Psoas muscle (tissue), 8 donors: ENCODE measurements around the gene RANBP9. TPM values are rescaled to one million over a fixed set of nuclear protein-coding genes. Genes with fewer than 3 reads are reported as not detected.

Experiments
- ATAC-seq, 4 donors: fragments of 200-7000 bp; cut with Tn5 transposase; one replicate each; pipeline ENCODE4 v1.9.1; 2020; ENCODE audit warnings: moderate library complexity in 3 of 4, mild to moderate bottlenecking in 2 of 4
- DNase-seq, 2 donors: peaks; one replicate each; pipeline ENCODE4 v3.0.0-alpha.2; 2020
- H3K27ac ChIP-seq: fragments of 200-600 bp; one replicate; pipeline ENCODE4 v1.8.0; 2022
- H3K27me3 ChIP-seq, 3 donors: fragments of 200-600 bp in 1 of 3; one replicate each; pipeline versions ENCODE4 v1.6.1 to v1.8.0; 2013 to 2022; ENCODE audit warnings: low read length in 2 of 3, mild to moderate bottlenecking in 2 of 3, moderate library complexity in 1 of 3; ENCODE audit not compliant: insufficient read depth in 3 of 3
- H3K36me3 ChIP-seq, 2 donors: fragments of 200-600 bp in 1 of 2; one replicate each; pipeline versions ENCODE4 v1.6.1 to v1.8.0; 2013 to 2022; ENCODE audit warnings: low read depth in 1 of 2, mild to moderate bottlenecking in 1 of 2, moderate library complexity in 1 of 2; ENCODE audit not compliant: insufficient read depth in 1 of 2
- H3K4me1 ChIP-seq: fragments of 200-600 bp; one replicate; pipeline ENCODE4 v1.8.0; 2022
- H3K4me3 ChIP-seq: fragments of 200-600 bp; one replicate; pipeline ENCODE4 v1.8.0; 2022; ENCODE audit warnings: mild to moderate bottlenecking
- H3K9me3 ChIP-seq: fragments of 200-600 bp; one replicate; pipeline ENCODE4 v1.8.0; 2022
- CTCF ChIP-seq: fragments of 200-600 bp; IDR thresholded peaks from one replicate; pipeline ENCODE4 v1.8.0; 2022; ENCODE audit warnings: antibody characterized with exemption
- WGBS, 3 donors: extraction: QIAGEN DNeasy Blood & Tissue Kit; methylation state at CpG; one replicate each; pipeline versions ENCODE4 v1.1.6 to v1.1.7; 2013; 5-methylcytosine and 5-hydroxymethylcytosine counted together
- intact Hi-C, 2 donors: fragments of 100-400 bp; cut with DNase I; formaldehyde crosslinking; loops; one replicate each; pipeline versions ENCODE4 v1.11.0 to v1.14.2; 2022
- polyA plus RNA-seq, 3 donors: library from polyadenylated mRNA; stranded (reverse); fragments of 200-250 nt; gene quantifications; one replicate each; pipeline ENCODE4 v1.2.3, GENCODE V29; 2013
- total RNA-seq, 4 donors: library from RNA; stranded (reverse); fragmentation: NEBNext Ultra II Directional in 2 of 4; extraction: Animal tissue kit (Norgen Biotek cat#: 25700) in 2 of 4; gene quantifications; one replicate each; pipeline versions ENCODE4 v1.2.1 to v1.2.4, GENCODE V29; 2021 to 2023
- donor health status: healthy with polysubstance abuse.
- donor health status: DM: no; HTN: no; CAD: no; lungs with moderate emphysema.
- donor health status: Bipolar disorder and iron deficiency.
- donor health status: healthy.
- donor health status: DM: yes; HTN: yes; CAD: no.
- donor health status: DM: no; HTN: no; CAD: no.
- donor health status: DM: no; HTN: no; CAD: no.
- donor health status: DM: yes; HTN: yes; CAD: no.

The RANBP9 gene
- total and polyA plus RNA-seq, 7 donors = 22.3 to 72.6 (median 53.0) TPM

- Histone ChIP-seq H3K36me3 (no peaks in the 10 kb centered on the region), H3K27me3 (no peaks in the 10 kb centered on the region), H3K27ac (peak overlapping the region; percentile 67), H3K4me1 (peaks cover 15% of the 10 kb centered on the region), H3K4me3 (peak overlapping the region; percentile 49), H3K9me3 (no peaks in the 10 kb centered on the region)
- TF ChIP-seq CTCF = no peak
- intact Hi-C loops = no loop called here
- peak; percentile 81 to 90 for DNase-seq
- ATAC-seq = peak; percentile 93 to 99 (median 98)
- WGBS, 3 donors = 18 to 21% (median 19%) methylated on average over 17 of the region's 17 CpGs
These were observed 21.7 kb upstream of the RANBP9 start for GRCh38 chr6:13733178-13733887.

DNA sequence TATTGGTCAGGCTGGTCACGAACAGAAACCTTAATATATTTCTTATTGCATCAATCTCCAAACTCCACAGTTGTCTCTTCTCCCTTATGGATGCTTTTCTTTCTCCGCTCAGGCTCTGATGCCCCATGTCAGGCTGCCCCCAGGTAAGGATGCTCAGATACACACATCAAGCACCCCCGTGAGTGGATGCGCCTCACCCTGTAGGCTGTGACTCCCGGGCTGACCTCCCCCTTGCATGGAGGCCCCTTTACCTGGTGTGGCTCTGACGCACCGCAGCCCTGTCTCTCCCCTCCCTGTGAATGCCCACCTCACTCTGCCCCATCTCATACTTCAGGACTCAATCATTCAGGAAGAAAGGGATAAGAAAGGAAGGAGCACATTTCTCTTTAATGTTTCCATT lies 19.1 kb upstream of the RANBP9 start:
- 89 to 92% (median 89%) methylated on average over 7 of the region's 7 CpGs for WGBS, 3 donors

DNA sequence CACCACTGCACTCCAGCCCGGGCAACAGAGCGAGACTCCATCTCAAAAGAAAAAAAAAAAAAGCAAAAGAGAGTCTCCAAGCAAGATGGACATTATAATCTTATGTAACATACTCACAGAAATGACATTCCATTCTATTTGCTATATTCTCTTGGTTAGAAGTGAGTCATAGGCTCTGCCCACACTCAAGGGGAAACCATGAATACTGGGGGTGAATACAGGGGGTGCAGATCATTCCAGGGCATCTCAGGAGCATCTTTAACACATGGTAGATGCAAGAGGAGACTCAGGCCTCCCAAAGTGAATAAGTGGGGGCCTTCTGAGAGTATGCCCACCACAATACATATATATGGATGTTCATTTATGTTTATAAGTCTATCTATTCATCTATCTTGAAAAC lies 18.3 kb upstream of the RANBP9 start:
- H3K4me3 ChIP-seq = no peak overlapping the region
- no peak for DNase-seq
- no peak for TF ChIP-seq CTCF
- no peak for ATAC-seq
- H3K9me3 ChIP-seq = no peaks in the 10 kb centered on the region
- no peaks in the 10 kb centered on the region for H3K27me3 ChIP-seq
- no peaks in the 10 kb centered on the region for H3K36me3 ChIP-seq
- WGBS, 3 donors = 93 to 97% (median 95%) methylated on average over 2 of the region's 2 CpGs
- intact Hi-C loops = no loop called here
- peaks cover 15% of the 10 kb centered on the region for H3K4me1 ChIP-seq
- H3K27ac ChIP-seq = no peak overlapping the region

More for the DNA sequence above, 19.1 kb upstream of the RANBP9 start:
- no peak for DNase-seq
- intact Hi-C loops = no loop called here
- Histone ChIP-seq H3K27me3 (no peaks in the 10 kb centered on the region), H3K4me3 (no peak overlapping the region), H3K36me3 (no peaks in the 10 kb centered on the region), H3K4me1 (peaks cover 15% of the 10 kb centered on the region), H3K27ac (no peak overlapping the region), H3K9me3 (no peaks in the 10 kb centered on the region)
- no peak for TF ChIP-seq CTCF
- no peak for ATAC-seq

DNA sequence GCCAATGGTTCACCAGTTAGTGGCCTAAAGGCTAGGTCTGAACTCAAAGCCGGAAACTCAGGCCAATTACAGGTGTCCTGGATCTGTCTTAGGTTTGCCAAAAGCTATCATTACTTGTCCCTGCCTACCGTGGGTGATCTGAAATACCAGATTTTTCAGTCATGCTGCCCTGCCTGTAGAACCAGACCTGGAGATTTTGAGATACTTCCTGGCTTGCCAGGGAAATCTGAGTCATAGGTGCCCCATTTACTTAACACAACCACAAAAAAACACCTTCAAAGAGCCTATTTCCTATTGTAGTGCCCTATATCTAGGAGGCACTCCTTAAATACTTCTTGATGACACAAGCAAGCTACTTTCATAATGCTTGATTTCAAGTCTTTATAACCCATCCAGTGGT lies 13.9 kb upstream of the RANBP9 start:
- Histone ChIP-seq H3K4me1 (no peaks in the 10 kb centered on the region), H3K27ac (no peak overlapping the region), H3K27me3 (no peaks in the 10 kb centered on the region), H3K36me3 (no peaks in the 10 kb centered on the region), H3K9me3 (no peaks in the 10 kb centered on the region), H3K4me3 (no peak overlapping the region)
- DNase-seq (no peak), ATAC-seq (no peak)
- WGBS, 3 donors = 77 to 84% (median 81%) methylated on average over 2 of the region's 2 CpGs
- intact Hi-C loops = no loop called here
- no peak for TF ChIP-seq CTCF

DNA sequence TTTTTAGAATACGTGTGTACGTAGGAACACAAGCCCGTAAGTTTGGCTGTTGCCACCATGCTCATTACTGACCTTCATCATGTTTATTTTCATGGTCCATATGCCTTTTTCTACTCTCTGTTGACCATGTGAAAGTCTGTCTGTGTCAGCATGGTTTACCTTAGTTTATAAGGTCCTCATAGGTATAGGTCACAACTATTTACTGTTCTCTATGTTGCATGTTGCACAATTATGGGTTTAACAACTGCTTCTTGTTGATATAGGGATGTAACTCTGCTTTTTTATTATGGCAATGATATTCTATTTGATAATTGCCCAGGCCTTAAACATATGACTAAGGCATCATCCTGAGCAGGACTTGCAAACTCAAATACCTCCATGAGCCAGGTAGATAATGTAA lies 13.4 kb upstream of the RANBP9 start:
- Histone ChIP-seq H3K27ac (no peak overlapping the region), H3K9me3 (no peaks in the 10 kb centered on the region), H3K4me3 (no peak overlapping the region), H3K36me3 (no peaks in the 10 kb centered on the region), H3K27me3 (no peaks in the 10 kb centered on the region), H3K4me1 (no peaks in the 10 kb centered on the region)
- intact Hi-C loops = no loop called here
- TF ChIP-seq CTCF = no peak
- 96 to 97% (median 97%) methylated on average over 3 of the region's 3 CpGs for WGBS, 3 donors
- no peak for DNase-seq
- ATAC-seq = no peak
